Measurements from ENCODE around the gene RGS3.

RGS3 gene

DNA sequence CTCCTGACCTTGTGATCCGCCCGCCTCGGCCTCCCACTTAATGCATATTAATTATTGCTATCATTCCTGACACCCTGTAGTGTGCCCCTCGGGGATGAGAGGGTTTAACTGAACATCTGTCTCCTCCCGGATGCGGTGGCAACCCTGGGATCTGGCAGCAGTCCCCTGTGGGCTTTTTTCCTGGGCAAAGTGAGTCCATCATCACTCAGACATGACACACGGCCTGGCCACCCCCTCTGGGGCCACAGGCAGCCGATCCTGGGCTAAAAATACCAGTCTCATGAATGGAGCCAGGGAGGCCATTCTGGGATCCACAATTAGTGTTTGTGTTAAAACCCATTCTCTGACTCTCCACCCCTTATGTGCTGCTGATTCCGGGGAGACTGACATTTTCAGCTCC, 161.2 kb downstream of the RGS3 start:
- TF ChIP-seq OVOL3 (tag by site-specific recombination; IDR thresholded peaks at IDR 0.05) (no peak), ZNF221 (tag by site-specific recombination; IDR thresholded peaks at IDR 0.05; ENCODE audit: borderline replicate concordance) (no peak), ZSCAN16 (tag by site-specific recombination; IDR thresholded peaks at IDR 0.05) (no peak), HOXD13 (CRISPR knock-in tag; IDR thresholded peaks at IDR 0.05; ENCODE audit: borderline replicate concordance) (no peak), ZNF341 (tag by site-specific recombination; IDR thresholded peaks at IDR 0.05; ENCODE audit: low read depth) (no peak), ZFP3 (tag by site-specific recombination; IDR thresholded peaks at IDR 0.05; ENCODE audit: low read depth) (no peak)
- TF ChIP-seq, protein P1, sequence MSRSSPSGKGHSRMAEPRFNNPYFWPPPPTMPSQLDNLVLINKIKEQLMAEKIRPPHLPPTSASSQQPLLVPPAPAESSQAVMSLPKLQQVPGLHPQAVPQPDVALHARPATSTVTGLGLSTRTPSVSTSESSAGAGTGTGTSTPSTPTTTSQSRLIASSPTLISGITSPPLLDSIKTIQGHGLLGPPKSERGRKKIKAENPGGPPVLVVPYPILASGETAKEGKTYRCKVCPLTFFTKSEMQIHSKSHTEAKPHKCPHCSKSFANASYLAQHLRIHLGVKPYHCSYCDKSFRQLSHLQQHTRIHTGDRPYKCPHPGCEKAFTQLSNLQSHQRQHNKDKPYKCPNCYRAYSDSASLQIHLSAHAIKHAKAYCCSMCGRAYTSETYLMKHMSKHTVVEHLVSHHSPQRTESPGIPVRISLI (tag by site-specific recombination; IDR thresholded peaks at IDR 0.05), result no peak
- no peaks in the 10 kb centered on the region for H3K36me3 ChIP-seq (ENCODE audit: control insufficient read depth in 2 of 2, insufficient read depth in 1 of 2, low read length in 2 of 2)
- no peaks in the 10 kb centered on the region for H3K9me3 ChIP-seq (ENCODE audit: control insufficient read depth, insufficient read depth, low read depth, low read length)
- ChIA-PET POLR2A (interaction anchor here (1.1 kb wide), 1 partner anchor 8 kb away, joined by 3 read pairs; no protein-coding TSS in a partner anchor), CTCF (interaction anchor here (1.1 to 6.9 kb wide), 3 partner anchors 31 to 33 kb away, joined by 5 to 33 read pairs (median 7); no protein-coding TSS in a partner anchor)
- no peak overlapping the region for H3K4me3 ChIP-seq (ENCODE audit: low read depth, low read length)
- H3K27ac ChIP-seq (ENCODE audit: extremely low read depth, low read depth, low read length), result no peak overlapping the region
- peaks cover 7% of the 10 kb centered on the region; the same call in 1 of the 2 replicates for H3K4me1 ChIP-seq (ENCODE audit: control insufficient read depth, insufficient read depth, low read length)

DNA sequence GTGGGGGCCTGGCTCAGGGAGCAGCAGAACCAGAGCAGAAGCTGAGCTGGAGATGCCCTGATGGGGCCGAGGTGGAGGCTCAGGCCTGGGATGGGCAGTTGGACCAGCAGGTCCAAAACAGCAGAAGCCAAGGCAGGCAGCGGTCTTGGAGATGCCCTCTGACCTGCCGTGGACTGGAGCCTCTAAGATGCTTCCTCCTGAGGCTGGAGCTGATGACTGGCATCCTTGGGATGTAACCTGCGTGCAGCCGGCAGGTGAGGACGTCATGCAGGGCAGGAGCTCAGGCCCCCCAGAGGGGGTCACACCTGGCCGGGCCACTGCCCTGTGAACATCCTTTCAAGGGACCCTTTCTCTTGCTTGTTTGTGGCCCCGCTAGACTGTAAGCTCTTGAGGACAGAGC, 162.0 kb downstream of the RGS3 start:
- no peak for TF ChIP-seq ZNF202 (tag by site-specific recombination; IDR thresholded peaks at IDR 0.05; ENCODE audit: borderline replicate concordance)
- no peak for TF ChIP-seq ZNF350 (tag by site-specific recombination; IDR thresholded peaks at IDR 0.05)
- no peak for TF ChIP-seq FEZF1 (tag by site-specific recombination; IDR thresholded peaks at IDR 0.05)
- no peak for TF ChIP-seq ZNF138 (tag by site-specific recombination; IDR thresholded peaks at IDR 0.05; ENCODE audit: borderline replicate concordance)
- TF ChIP-seq REPIN1 (tag by site-specific recombination; IDR thresholded peaks at IDR 0.05; ENCODE audit: low read depth), result no peak
- H3K4me3 ChIP-seq (ENCODE audit: low read depth, low read length), result no peak overlapping the region
- H3K9me3 ChIP-seq (ENCODE audit: control insufficient read depth, insufficient read depth, low read depth, low read length), result no peaks in the 10 kb centered on the region
- no peak overlapping the region for H3K27ac ChIP-seq (ENCODE audit: extremely low read depth, low read depth, low read length)
- peaks cover 5% of the 10 kb centered on the region; the same call in 1 of the 2 replicates for H3K4me1 ChIP-seq (ENCODE audit: control insufficient read depth, insufficient read depth, low read length)
- POLR2A ChIA-PET, result interaction anchor here (1.1 to 2.0 kb wide), 2 partner anchors 9 to 23 kb away, joined by 3 to 5 read pairs; no protein-coding TSS in a partner anchor
- CTCF ChIA-PET, result interaction anchor here (0.5 to 2.0 kb wide), 6 partner anchors 29 to 1698 kb away, joined by 3 to 7 read pairs (median 4); no protein-coding TSS in a partner anchor
- H3K36me3 ChIP-seq (ENCODE audit: control insufficient read depth in 2 of 2, insufficient read depth in 1 of 2, low read length in 2 of 2), result no peaks in the 10 kb centered on the region

DNA sequence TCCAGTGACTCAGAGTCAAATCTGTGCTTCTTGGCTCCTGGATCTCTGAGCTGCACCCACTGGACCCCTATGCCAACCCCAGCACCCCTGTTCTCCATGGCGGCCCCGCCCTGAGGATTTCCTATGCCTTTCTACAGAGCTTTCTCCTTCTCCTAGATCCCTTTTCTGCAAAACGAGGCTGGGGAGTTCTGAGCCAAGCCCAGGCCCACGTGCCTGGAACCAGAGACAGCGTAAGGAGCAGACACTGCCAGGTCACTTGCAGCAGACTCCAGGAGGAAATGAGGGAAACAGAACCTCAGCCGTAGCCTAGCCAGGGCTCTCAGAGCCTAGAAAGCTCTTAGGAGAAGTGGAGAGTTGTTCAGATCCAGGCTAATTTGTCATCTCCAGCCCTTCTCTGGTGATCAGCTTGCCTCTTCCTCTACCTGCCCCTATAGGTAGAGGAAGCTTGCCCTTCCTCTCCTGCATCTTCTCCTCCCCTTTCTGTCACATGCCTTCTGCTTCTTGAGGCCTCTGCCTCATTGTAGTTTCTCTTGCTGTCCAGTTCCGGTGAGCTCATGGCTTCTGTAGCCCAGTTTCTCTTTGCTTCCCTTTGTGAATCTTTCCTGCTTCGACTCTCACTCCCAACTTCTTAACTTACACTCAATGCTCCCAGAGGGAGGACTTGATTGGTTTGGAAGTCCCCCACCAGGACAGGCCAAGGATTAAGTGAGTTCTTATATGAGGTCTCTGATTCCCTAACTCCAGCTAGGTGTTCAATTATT, 163.4 kb downstream of the RGS3 start:
- Histone ChIP-seq H3K9me3 (ENCODE audit: control insufficient read depth, insufficient read depth, low read depth, low read length) (no peaks in the 10 kb centered on the region), H3K27ac (ENCODE audit: extremely low read depth, low read depth, low read length) (no peak overlapping the region), H3K36me3 (ENCODE audit: control insufficient read depth in 2 of 2, insufficient read depth in 1 of 2, low read length in 2 of 2) (no peaks in the 10 kb centered on the region), H3K4me3 (ENCODE audit: low read depth, low read length) (no peak overlapping the region), H3K4me1 (ENCODE audit: control insufficient read depth, insufficient read depth, low read length) (peaks cover 2% of the 10 kb centered on the region; the same call in 1 of the 2 replicates)
- TF ChIP-seq OVOL3 (tag by site-specific recombination; IDR thresholded peaks at IDR 0.05) (no peak), ZNF292 (tag by site-specific recombination; IDR thresholded peaks at IDR 0.05; ENCODE audit: borderline replicate concordance, low read depth) (no peak)
- ChIA-PET POLR2A (interaction anchor here (2.0 kb wide), 1 partner anchor 24 kb away, joined by 5 read pairs; no protein-coding TSS in a partner anchor), CTCF (interaction anchor here (0.6 to 2.6 kb wide), 6 partner anchors 19 to 39 kb away, joined by 3 to 17 read pairs (median 4); no protein-coding TSS in a partner anchor)

DNA sequence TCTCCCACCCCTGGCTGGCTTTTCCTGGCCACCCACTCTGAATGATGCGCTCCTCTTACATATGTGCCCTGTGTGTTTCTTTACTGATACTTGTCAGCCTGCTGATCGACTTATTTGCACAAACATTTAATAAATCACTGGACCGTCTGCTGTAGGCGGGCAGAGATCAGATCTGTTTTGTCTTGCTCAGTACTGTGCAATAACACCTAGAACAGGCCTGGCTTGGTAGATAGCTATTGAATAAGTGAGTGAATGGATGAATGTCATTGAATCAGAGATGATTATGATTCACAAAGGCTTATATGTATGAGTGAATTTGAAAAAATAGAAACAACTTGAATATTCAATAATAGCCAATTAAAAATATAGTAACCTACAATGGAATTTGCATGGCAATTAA, 165.1 kb downstream of the RGS3 start:
- ChIA-PET POLR2A (no interaction called here), CTCF (interaction anchor here (2.6 kb wide), 1 partner anchor 26 kb away, joined by 17 read pairs; no protein-coding TSS in a partner anchor)
- Histone ChIP-seq H3K4me1 (ENCODE audit: control insufficient read depth, insufficient read depth, low read length) (no peaks in the 10 kb centered on the region), H3K4me3 (ENCODE audit: low read depth, low read length) (no peak overlapping the region), H3K9me3 (ENCODE audit: control insufficient read depth, insufficient read depth, low read depth, low read length) (no peaks in the 10 kb centered on the region), H3K27ac (ENCODE audit: extremely low read depth, low read depth, low read length) (no peak overlapping the region), H3K36me3 (ENCODE audit: control insufficient read depth in 2 of 2, insufficient read depth in 1 of 2, low read length in 2 of 2) (no peaks in the 10 kb centered on the region)
- TF ChIP-seq KLF16 (tag by site-specific recombination; IDR thresholded peaks at IDR 0.05), result no peak
- TF ChIP-seq SCRT1 (tag by site-specific recombination; IDR thresholded peaks at IDR 0.05; ENCODE audit: borderline replicate concordance), result no peak
- TF ChIP-seq, protein P2, sequence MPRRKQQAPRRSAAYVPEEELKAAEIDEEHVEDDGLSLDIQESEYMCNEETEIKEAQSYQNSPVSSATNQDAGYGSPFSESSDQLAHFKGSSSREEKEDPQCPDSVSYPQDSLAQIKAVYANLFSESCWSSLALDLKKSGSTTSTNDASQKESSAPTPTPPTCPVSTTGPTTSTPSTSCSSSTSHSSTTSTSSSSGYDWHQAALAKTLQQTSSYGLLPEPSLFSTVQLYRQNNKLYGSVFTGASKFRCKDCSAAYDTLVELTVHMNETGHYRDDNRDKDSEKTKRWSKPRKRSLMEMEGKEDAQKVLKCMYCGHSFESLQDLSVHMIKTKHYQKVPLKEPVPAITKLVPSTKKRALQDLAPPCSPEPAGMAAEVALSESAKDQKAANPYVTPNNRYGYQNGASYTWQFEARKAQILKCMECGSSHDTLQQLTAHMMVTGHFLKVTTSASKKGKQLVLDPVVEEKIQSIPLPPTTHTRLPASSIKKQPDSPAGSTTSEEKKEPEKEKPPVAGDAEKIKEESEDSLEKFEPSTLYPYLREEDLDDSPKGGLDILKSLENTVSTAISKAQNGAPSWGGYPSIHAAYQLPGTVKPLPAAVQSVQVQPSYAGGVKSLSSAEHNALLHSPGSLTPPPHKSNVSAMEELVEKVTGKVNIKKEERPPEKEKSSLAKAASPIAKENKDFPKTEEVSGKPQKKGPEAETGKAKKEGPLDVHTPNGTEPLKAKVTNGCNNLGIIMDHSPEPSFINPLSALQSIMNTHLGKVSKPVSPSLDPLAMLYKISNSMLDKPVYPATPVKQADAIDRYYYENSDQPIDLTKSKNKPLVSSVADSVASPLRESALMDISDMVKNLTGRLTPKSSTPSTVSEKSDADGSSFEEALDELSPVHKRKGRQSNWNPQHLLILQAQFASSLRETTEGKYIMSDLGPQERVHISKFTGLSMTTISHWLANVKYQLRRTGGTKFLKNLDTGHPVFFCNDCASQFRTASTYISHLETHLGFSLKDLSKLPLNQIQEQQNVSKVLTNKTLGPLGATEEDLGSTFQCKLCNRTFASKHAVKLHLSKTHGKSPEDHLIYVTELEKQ (tag by site-specific recombination; IDR thresholded peaks at IDR 0.05; ENCODE audit: borderline replicate concordance), result no peak
- TF ChIP-seq SP7 (tag by site-specific recombination; IDR thresholded peaks at IDR 0.05), result no peak
- TF ChIP-seq ZNF571 (tag by site-specific recombination; IDR thresholded peaks at IDR 0.05), result no peak
- TF ChIP-seq ZFP69B (tag by site-specific recombination; IDR thresholded peaks at IDR 0.05), result no peak
- no peak for TF ChIP-seq ZSCAN30 (tag by site-specific recombination; IDR thresholded peaks at IDR 0.05)
- no peak for TF ChIP-seq ZNF140 (tag by site-specific recombination; IDR thresholded peaks at IDR 0.05)
- TF ChIP-seq KLF9 (tag by site-specific recombination; IDR thresholded peaks at IDR 0.05; ENCODE audit: low read depth), result no peak
- no peak for TF ChIP-seq ZNF354C (tag by site-specific recombination; IDR thresholded peaks at IDR 0.05; ENCODE audit: borderline replicate concordance, low read depth)

Measured in HEK293 (cell line).